Thymus (tissue), 11 donors: ENCODE data around the gene HOXB9. TPM values are rescaled to one million over a fixed set of nuclear protein-coding genes. Genes with fewer than 3 reads are reported as not detected.

ENCODE experiments used
- DNase-seq, 9 donors: peaks; one replicate each; pipeline ENCODE4 v3.0.0-alpha.2; 2013; ENCODE audit warnings: low spot score in 9 of 9, low read depth in 6 of 9, missing footprints in 1 of 9
- H3K27ac ChIP-seq, 2 donors: one replicate each; pipeline ENCODE4 v1.5.1; 2013; ENCODE audit warnings: control low read depth in 1 of 2, low read depth in 1 of 2, low read length in 1 of 2, mild to moderate bottlenecking in 1 of 2, moderate library complexity in 1 of 2
- H3K27me3 ChIP-seq, 2 donors: one replicate each; pipeline ENCODE4 v1.5.1; 2013; ENCODE audit warnings: low read length in 1 of 2; ENCODE audit not compliant: control insufficient read depth in 2 of 2, insufficient read depth in 1 of 2
- H3K36me3 ChIP-seq, 2 donors: one replicate each; pipeline ENCODE4 v1.5.1; 2013; ENCODE audit warnings: low read length in 1 of 2, mild to moderate bottlenecking in 1 of 2, moderate library complexity in 1 of 2; ENCODE audit not compliant: control insufficient read depth in 2 of 2, insufficient read depth in 2 of 2
- H3K4me1 ChIP-seq, 2 donors: one replicate each; pipeline ENCODE4 v1.5.1; 2013; ENCODE audit warnings: low read length in 2 of 2; ENCODE audit not compliant: control insufficient read depth in 2 of 2, insufficient read depth in 2 of 2
- H3K4me3 ChIP-seq, 2 donors: one replicate each; pipeline ENCODE4 v1.5.1; 2013; ENCODE audit warnings: low read length in 2 of 2, control low read depth in 1 of 2, mild to moderate bottlenecking in 1 of 2
- H3K9me3 ChIP-seq, 2 donors: one replicate each; pipeline ENCODE4 v1.5.1; 2013; ENCODE audit warnings: low read length in 1 of 2, mild to moderate bottlenecking in 1 of 2; ENCODE audit not compliant: control insufficient read depth in 2 of 2, insufficient read depth in 1 of 2
- WGBS: extraction: QIAGEN DNeasy Blood & Tissue Kit; methylation state at CpG from one replicate; pipeline ENCODE4 v1.1.7; 2013; 5-methylcytosine and 5-hydroxymethylcytosine counted together
- polyA plus RNA-seq: library from polyadenylated mRNA; stranded (reverse); fragments of 200-250 nt; gene quantifications from one replicate; pipeline ENCODE4 v1.2.3, GENCODE V29; 2013
- total RNA-seq: library from RNA; stranded (reverse); fragments of 120-200 nt; gene quantifications from one replicate; pipeline ENCODE4 v1.2.4, GENCODE V29; 2013
- donor health status: healthy.

Gene HOXB9
- total and polyA plus RNA-seq, 2 donors = 0.05 to 0.27 TPM

DNA sequence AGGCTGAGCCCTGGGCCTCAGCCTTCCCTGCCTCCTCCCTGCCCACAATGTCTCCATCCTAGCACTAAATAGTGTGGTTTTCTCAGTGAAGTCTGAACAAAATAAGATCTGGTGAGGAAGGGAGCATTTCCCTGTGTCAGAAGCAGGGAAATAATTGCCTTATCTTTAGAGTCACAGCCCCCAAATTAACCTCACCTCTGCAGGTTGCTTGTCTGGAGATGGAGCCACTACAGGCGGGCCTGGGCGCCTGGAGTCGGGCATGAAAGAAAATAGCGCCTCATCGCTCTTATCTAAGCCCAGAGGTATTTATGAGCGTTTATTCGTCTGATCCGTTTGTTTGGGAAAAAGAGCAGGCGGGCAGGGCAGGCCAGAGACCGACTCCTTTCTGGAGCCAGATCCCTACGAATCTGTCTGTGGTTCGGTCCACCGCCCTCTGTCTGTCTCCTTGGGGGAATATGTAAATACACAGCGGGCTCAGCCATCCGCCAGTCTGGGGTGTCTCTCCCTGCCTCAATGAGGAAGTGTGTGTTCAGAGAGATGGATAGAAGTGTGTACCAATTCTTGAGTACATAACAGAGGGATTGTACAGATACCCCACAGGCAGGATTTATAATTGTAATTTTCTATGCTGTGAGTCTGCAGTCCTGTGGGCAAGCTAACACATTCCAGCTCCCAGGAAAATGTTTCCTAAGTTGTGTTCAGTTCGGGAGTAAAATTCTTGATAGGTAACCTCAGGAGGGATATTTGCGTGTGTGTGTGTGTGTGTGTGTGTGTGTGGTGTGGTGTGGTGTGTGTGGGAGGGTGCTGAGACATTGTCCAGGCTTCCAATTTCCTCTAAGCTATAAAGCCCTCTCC lies 25.7 kb downstream of the HOXB9 start:
- 93% methylated on average over 17 of the region's 17 CpGs for WGBS
- H3K4me1 ChIP-seq = peaks cover 0 to 24% of the 10 kb centered on the region in 2 donors
- DNase-seq = no peak

DNA sequence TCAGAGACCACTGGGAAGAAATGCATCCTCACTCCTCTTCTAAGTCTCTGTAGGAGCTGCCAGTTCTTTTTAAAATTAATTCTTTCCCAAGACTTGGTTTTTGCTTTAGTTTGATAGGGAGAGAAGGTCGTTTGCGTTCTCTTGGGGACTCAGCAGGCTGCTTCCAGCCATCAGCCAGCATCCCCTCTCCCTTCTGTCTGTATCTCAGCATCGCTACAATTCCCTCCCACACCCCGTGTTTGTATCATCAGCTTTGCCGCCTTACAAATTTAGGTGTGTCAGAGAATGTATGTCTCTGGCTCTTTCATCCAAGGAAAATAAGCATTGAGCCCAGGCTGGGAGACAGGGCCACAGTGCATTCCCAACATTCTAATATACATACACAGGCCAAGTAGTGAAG lies 26.8 kb downstream of the HOXB9 start:
- Histone ChIP-seq H3K36me3 (peaks cover 0 to 4% of the 10 kb centered on the region in 2 donors), H3K9me3 (peaks cover 0 to 25% of the 10 kb centered on the region in 2 donors), H3K4me3 (no peak overlapping the region), H3K27ac (no peak overlapping the region), H3K27me3 (peaks cover 97 to 100% of the 10 kb centered on the region in 2 donors), H3K4me1 (peaks cover 0 to 24% of the 10 kb centered on the region in 2 donors)
- 92% methylated on average over 5 of the region's 5 CpGs for WGBS
- DNase-seq = no peak

More for the DNA sequence above, 25.7 kb downstream of the HOXB9 start:
- no peaks in the 10 kb centered on the region for H3K36me3 ChIP-seq
- no peak overlapping the region for H3K4me3 ChIP-seq
- H3K9me3 ChIP-seq = peaks cover 0 to 25% of the 10 kb centered on the region in 2 donors
- H3K27me3 ChIP-seq = peaks cover 97 to 100% of the 10 kb centered on the region in 2 donors
- H3K27ac ChIP-seq = no peak overlapping the region

DNA sequence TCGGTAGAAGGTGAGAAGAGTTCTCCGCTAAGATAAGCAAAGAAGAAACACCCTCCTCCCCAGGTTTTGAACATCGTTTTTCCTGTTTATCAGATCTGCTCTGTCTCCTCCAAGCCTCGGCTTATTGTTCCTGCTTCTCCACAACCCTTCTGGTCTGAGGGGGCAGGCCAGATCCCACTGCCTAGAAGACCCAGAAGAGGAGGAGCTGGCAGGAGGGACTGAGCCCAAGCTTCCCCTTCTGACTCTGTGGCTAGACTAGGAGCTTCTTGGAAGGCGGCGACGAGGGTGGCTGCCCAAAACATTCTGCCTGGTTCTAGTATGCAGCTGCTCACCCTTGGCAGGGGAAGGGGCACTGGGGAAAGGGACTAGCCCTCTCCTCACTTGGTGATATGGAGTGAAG lies 27.4 kb downstream of the HOXB9 start:
- no peak overlapping the region for H3K4me3 ChIP-seq

DNA sequence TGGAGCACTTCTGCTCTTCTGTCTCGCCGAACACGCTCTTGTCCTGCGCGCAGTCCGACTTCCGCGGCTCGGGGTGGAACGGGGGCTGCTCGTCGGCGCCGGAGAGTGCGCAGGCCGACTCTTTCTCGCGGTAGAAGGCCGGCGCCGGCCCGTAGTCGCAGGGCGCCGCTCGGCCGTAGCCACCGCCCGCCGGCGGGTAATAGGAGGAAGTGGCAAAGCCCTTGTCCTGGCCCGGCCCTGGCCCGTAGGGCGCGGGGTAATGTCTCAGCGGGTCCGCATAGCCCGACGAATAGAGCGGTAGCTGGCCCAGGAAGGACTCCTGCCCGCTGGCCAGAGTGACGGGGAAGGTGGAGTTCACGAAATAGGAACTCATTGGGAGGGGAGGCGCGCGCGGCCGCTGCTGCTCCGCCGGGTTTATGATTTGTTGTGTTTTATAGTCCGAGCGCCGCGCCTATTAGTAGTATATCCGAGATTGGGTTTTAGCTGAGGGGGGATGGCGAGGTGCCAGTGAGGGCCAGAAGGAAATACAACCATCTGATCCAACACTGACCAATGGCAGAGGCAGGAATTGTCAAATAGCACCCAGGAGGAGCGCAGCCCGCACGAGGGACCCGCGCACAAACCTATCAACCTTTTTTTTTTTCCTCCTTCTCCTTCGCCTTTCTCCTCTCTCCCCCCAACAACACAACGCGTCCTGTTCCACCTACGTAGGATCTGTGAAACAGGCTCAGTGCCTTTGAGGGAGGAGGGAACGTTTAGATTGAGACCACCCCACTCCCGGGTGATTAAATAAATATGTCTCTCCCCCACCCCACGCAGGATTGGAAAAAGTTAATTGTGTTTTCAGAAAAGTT lies 28.2 kb downstream of the HOXB9 start:
- WGBS = 3% methylated on average over 68 of the region's 68 CpGs
- H3K36me3 ChIP-seq = peaks cover 0 to 4% of the 10 kb centered on the region in 2 donors
- peak overlapping the region in 1 of 2 donors; percentile 11 for H3K4me3 ChIP-seq
- H3K4me1 ChIP-seq = peaks cover 0 to 29% of the 10 kb centered on the region in 2 donors
- peaks cover 95 to 100% of the 10 kb centered on the region in 2 donors for H3K27me3 ChIP-seq
- DNase-seq = no peak
- H3K9me3 ChIP-seq = peaks cover 0 to 16% of the 10 kb centered on the region in 2 donors
- no peak overlapping the region for H3K27ac ChIP-seq

More for the DNA sequence above, 27.4 kb downstream of the HOXB9 start:
- peaks cover 0 to 19% of the 10 kb centered on the region in 2 donors for H3K9me3 ChIP-seq
- H3K27me3 ChIP-seq = peaks cover 97 to 100% of the 10 kb centered on the region in 2 donors
- WGBS = 73% methylated on average over 7 of the region's 7 CpGs
- H3K27ac ChIP-seq = no peak overlapping the region
- H3K36me3 ChIP-seq = peaks cover 0 to 4% of the 10 kb centered on the region in 2 donors
- no peak for DNase-seq
- peaks cover 0 to 24% of the 10 kb centered on the region in 2 donors for H3K4me1 ChIP-seq

DNA sequence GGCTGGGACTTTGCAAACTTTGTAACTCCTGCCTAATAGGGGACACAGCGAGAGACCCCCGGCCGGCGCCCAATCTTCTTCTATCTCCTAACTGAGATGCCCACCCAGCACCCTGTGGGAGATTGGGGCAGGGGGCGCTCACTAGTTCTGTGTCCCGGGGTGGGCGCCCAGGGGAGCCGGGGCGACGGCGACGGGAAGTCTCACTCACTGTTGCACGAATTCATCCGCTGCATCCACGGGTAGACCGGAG lies 28.7 kb downstream of the HOXB9 start:
- 1% methylated on average over 16 of the region's 16 CpGs for WGBS
- Histone ChIP-seq H3K36me3 (peaks cover 0 to 4% of the 10 kb centered on the region in 2 donors), H3K4me1 (peaks cover 0 to 29% of the 10 kb centered on the region in 2 donors), H3K4me3 (peak overlapping the region in 1 of 2 donors; percentile 11), H3K27me3 (peaks cover 95 to 100% of the 10 kb centered on the region in 2 donors), H3K27ac (no peak overlapping the region), H3K9me3 (peaks cover 0 to 10% of the 10 kb centered on the region in 2 donors)
- no peak for DNase-seq

DNA sequence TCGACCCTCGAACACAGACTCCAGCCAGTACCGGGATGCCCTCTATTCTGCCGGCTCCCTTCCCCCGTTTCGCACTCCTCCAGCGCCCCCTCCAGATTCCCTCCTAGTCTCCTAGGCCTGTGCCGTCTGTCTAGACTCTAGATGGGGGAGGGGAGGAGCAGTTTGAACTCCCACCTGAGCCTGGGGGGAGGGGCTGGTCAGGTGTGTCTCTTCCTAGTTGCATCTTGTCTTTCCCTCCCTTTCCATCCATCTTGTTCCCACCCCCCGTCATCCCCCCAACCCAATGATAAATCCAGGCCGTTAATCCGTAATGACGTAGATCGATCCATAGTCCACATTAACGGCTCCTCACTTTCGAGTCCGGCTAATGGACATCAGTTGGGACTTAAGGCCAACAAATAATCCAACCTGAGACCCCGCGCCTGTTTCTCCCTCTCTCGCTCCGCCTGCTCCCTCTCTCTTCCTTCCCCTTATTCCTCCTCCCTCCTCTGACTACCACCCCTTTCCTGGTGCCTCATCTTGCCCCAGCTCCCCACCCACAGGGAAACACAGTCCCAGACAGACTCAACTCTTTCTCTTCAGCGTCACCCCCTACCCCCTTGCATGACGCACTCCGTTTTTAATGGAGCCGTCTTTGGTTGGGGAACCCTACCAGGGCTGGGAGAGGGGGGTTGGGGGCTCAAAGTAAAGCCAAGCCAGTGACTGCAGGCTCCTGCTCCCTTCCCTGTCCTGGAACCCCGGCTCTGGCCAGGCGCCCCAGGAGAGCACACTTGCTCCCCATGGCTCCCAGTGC lies 29.2 kb downstream of the HOXB9 start:
- no peak overlapping the region for H3K27ac ChIP-seq
- H3K27me3 ChIP-seq = peaks cover 95 to 100% of the 10 kb centered on the region in 2 donors
- 5% methylated on average over 26 of the region's 26 CpGs for WGBS
- peaks cover 0 to 4% of the 10 kb centered on the region in 2 donors for H3K36me3 ChIP-seq
- peaks cover 0 to 8% of the 10 kb centered on the region in 2 donors for H3K9me3 ChIP-seq
- H3K4me3 ChIP-seq = no peak overlapping the region
- H3K4me1 ChIP-seq = peaks cover 0 to 27% of the 10 kb centered on the region in 2 donors
- no peak for DNase-seq

DNA sequence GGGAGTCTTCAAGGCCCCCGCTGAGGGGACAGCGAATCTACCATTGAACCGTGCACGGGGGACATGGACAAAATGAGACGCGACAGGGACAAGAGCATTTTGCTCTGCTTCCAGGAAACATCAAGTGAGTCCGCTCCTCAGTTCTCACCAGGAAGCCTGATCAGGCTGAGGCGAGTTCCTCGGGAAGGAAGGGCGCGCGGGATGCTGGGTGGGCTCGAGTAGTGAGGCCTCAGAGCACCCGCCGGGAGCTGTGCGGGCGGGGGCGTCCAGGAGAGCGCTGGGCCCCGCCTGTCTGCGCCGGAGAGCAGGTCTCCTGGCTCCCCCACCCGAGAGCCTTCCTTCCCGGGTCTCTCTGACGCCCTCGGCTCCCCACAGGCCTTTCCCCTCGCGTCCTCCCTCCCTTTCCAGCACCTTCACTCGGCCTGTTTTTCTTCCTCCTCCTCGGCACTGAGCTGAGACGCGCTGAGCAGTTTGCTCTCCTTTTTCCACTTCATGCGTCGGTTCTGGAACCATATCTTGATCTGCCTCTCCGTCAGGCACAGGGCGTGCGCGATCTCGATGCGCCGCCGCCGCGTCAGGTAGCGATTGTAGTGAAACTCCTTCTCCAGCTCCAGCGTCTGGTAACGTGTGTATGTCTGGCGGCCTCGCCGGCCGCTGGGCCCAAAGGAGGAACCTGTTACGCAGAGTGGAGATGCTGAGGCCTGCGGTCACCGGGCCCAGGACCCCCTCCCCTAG lies 30.0 kb downstream of the HOXB9 start:
- H3K27ac ChIP-seq = no peak overlapping the region
- WGBS = 21% methylated on average over 54 of the region's 54 CpGs
- peaks cover 0 to 5% of the 10 kb centered on the region in 2 donors for H3K9me3 ChIP-seq
- peaks cover 94 to 100% of the 10 kb centered on the region in 2 donors for H3K27me3 ChIP-seq
- no peak for DNase-seq
- H3K36me3 ChIP-seq = peaks cover 0 to 4% of the 10 kb centered on the region in 2 donors
- peaks cover 0 to 27% of the 10 kb centered on the region in 2 donors for H3K4me1 ChIP-seq
- no peak overlapping the region for H3K4me3 ChIP-seq

DNA sequence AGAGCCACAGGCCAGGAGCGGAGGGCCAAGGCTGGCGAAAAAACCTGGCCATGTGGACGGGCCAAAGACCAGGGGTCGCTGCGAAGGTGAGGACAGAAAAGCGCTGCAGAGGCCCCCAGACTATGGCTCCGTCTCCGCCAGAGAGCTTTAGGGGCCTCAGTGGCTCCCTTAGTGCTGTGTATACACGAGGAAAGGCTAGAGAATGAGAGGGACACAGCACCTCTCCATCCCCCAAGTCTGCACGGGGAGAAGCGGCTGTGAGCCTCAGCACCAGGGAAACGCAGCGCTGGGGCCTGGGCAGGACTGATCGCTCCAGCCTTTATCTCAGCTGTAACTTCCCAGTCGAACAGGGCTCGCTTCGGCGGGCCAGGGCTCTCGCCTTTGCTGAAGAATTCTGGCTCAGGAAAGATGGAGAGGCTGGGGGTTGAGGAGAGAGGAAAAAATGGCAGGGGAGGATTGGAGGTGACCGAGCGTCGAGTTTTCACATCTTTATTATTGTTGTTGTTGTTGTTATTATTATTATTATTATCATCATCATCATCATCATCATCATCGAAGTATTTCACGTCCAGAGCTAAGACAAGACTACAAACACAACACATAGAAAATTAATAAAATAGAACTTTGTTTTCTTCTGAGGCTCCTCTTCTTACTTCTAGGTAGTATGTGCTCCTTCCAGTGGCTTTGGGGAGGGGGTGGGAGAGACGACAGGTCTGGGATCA lies 30.7 kb downstream of the HOXB9 start:
- no peak for DNase-seq
- H3K4me1 ChIP-seq = peaks cover 0 to 27% of the 10 kb centered on the region in 2 donors
- peaks cover 95 to 100% of the 10 kb centered on the region in 2 donors for H3K27me3 ChIP-seq
- H3K36me3 ChIP-seq = peaks cover 0 to 4% of the 10 kb centered on the region in 2 donors
- WGBS = 93% methylated on average over 25 of the region's 25 CpGs
- peaks cover 0 to 5% of the 10 kb centered on the region in 2 donors for H3K9me3 ChIP-seq
- no peak overlapping the region for H3K4me3 ChIP-seq
- H3K27ac ChIP-seq = no peak overlapping the region
